GM12878 (cell line): ENCODE results near the gene ZNF775. TPM values are rescaled to one million over a fixed set of nuclear protein-coding genes. Genes with fewer than 3 reads are reported as not detected.

Experiments
- CHD1 ChIP-seq: IDR thresholded peaks from 2 replicates; pipeline ENCODE4 v1.6.1; 2012; ENCODE audit warnings: low read depth, low read length, improper control_type of control experiment
- CHD2 ChIP-seq: IDR thresholded peaks from 2 replicates; pipeline ENCODE4 v1.6.1; 2011; ENCODE audit warnings: low read depth, low read length, improper control_type of control experiment, borderline replicate concordance
- EGR1 ChIP-seq, 2 experiments: IDR thresholded peaks; 1 replicate in 1 of 2; 2 replicates in 1 of 2; pipeline ENCODE4 v1.6.1; 2011 to 2012; ENCODE audit warnings: low read depth in 2 of 2, low read length in 2 of 2, borderline replicate concordance in 1 of 2, mild to moderate bottlenecking in 1 of 2, moderate library complexity in 1 of 2
- EP300 ChIP-seq, 2 experiments: fragments of 150-350 bp in 1 of 2; IDR thresholded peaks; 2 replicates each; pipeline ENCODE4 v1.6.1; 2011 to 2012; ENCODE audit warnings: low read depth in 2 of 2, low read length in 2 of 2, borderline replicate concordance in 1 of 2, improper control_type of control experiment in 1 of 2, inconsistent platforms in 1 of 2; ENCODE audit not compliant: control insufficient read depth in 1 of 2
- GATAD2B ChIP-seq: fragments of 450-650 bp; conservative IDR thresholded peaks from 2 replicates; pipeline ENCODE4 v1.6.1; 2017; ENCODE audit warnings: low read depth, mild to moderate bottlenecking, moderate library complexity
- HCFC1 ChIP-seq: fragments of 150-350 bp; IDR thresholded peaks from 2 replicates; pipeline ENCODE4 v1.6.1; 2014; ENCODE audit warnings: low read length
- PML ChIP-seq: IDR thresholded peaks from 2 replicates; pipeline ENCODE4 v1.6.1; 2012; ENCODE audit warnings: low read length, inconsistent platforms
- POLR2A ChIP-seq: IDR thresholded peaks from 2 replicates; pipeline ENCODE4 v1.6.1; 2011; ENCODE audit warnings: low read depth, mild to moderate bottlenecking, low read length
- POLR2AphosphoS5 ChIP-seq: IDR thresholded peaks from 2 replicates; pipeline ENCODE4 v1.6.1; 2011; ENCODE audit warnings: mild to moderate bottlenecking, low read length, inconsistent platforms
- SPI1 ChIP-seq: IDR thresholded peaks from 2 replicates; pipeline ENCODE4 v1.6.1; 2011; ENCODE audit warnings: low read depth, mild to moderate bottlenecking, low read length, moderate library complexity, borderline replicate concordance; ENCODE audit not compliant: insufficient read depth
- ZBED1 ChIP-seq: IDR thresholded peaks from 2 replicates; pipeline ENCODE4 v1.6.1; 2016; ENCODE audit warnings: borderline replicate concordance
- ZNF207 ChIP-seq: fragments of 450-650 bp; IDR thresholded peaks from 2 replicates; pipeline ENCODE4 v1.6.1; 2014; ENCODE audit warnings: antibody characterized with exemption, mild to moderate bottlenecking, borderline replicate concordance
- polyA plus RNA-seq, 11 experiments: library from polyadenylated mRNA; depleted of rRNA in 4 of 11; unstranded in 6 of 11; stranded (reverse) in 5 of 11; fragments of >200 nt; fragmentation: Nextera tagmentation in 4 of 11; fragmentation: Illumina TruSeq in 1 of 11; extraction: Ambion mirVana in 4 of 11; extraction: Trizol in 1 of 11; gene quantifications; 1 replicate in 1 of 11; 2 replicates in 10 of 11; pipeline versions ENCODE4 v1.2.1 to v1.2.3, GENCODE V29; 2011 to 2016; ENCODE audit warnings: inconsistent platforms in 2 of 11, missing spikeins in 2 of 11, low read depth in 1 of 11
- total RNA-seq, 4 experiments: library from RNA; depleted of rRNA in 3 of 4; stranded (reverse); fragments of >200 nt in 3 of 4; fragmentation: Illumina TruSeq in 1 of 4; extraction: Trizol in 1 of 4; gene quantifications; 2 replicates each; pipeline versions ENCODE4 v1.2.1 to v1.2.3, GENCODE V29; 2013 to 2021
- TF ChIP-seq, protein P1 (sequence below): fragments of 450-650 bp; conservative IDR thresholded peaks from 2 replicates; pipeline ENCODE4 v1.6.1; 2017; ENCODE audit warnings: mild to moderate bottlenecking, moderate library complexity
- TF ChIP-seq, protein P2 (sequence below): fragments of 450-650 bp; IDR thresholded peaks from 2 replicates; pipeline ENCODE4 v1.6.1; 2017; ENCODE audit warnings: mild to moderate bottlenecking, moderate library complexity
- TF ChIP-seq, protein P3 (sequence below): fragments of 450-650 bp; IDR thresholded peaks from 2 replicates; pipeline ENCODE4 v1.6.1; 2017; ENCODE audit warnings: mild to moderate bottlenecking, low read depth, inconsistent platforms; ENCODE audit not compliant: poor library complexity, severe bottlenecking
- TF ChIP-seq, protein P4 (sequence below): fragments of 450-650 bp; IDR thresholded peaks from 2 replicates; pipeline ENCODE4 v1.6.1; 2017; ENCODE audit warnings: borderline replicate concordance

Gene ZNF775
- total and polyA plus RNA-seq, 10 of the 15 experiments (the other 5 are each of a cell fraction or from before 2014, with no cell fraction given), result 0.05 to 14.3 (median 2.1) TPM

DNA sequence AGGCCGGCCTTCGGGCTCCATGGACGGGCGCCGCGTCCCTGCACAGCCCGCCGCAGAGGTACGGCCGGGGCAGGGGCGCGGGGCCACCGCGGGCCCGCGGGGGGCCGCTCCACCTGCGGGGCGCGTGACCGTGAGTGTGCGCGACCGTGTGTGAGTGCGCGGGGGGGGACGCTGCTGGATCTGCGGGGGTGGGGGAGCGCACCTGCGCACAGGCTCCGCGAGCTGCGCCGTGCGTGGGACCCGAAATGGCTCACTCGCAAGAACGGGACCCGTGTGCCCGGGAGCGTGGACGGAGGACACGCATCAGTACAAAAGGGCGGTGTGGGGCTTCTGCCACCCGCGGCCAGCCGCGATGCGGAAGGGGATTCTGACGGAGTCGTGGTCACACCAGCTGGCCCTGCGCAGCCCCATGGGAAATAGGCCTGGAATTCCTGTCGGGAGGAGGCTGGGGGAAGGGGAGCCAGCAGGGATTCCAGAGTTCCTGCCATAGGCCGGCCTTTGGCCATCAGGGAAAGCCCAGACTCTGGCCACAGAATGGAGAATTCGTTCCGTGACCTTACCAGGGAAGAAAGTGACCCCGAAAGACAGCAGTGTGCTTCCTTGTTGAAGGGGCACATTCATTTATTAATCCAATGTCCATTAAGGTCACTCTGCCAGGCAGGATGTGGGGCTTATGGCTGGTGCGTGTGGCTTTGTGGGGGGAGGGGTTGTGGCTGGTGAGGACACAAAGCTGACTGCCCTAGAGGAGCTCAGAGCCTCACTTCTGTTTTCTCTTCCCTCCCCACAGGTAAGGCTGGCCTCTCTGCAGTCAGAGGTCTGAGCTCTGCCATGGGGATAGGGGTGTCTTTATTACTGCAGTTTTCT lies 10.0 kb upstream of the ZNF775 start (continued):
- TF ChIP-seq CHD2, result peak; percentile 84
- peak; percentile 73 for TF ChIP-seq POLR2A
- peak; percentile 83; the same call in 1 of the 2 replicates for TF ChIP-seq CHD1
- TF ChIP-seq, protein P1, sequence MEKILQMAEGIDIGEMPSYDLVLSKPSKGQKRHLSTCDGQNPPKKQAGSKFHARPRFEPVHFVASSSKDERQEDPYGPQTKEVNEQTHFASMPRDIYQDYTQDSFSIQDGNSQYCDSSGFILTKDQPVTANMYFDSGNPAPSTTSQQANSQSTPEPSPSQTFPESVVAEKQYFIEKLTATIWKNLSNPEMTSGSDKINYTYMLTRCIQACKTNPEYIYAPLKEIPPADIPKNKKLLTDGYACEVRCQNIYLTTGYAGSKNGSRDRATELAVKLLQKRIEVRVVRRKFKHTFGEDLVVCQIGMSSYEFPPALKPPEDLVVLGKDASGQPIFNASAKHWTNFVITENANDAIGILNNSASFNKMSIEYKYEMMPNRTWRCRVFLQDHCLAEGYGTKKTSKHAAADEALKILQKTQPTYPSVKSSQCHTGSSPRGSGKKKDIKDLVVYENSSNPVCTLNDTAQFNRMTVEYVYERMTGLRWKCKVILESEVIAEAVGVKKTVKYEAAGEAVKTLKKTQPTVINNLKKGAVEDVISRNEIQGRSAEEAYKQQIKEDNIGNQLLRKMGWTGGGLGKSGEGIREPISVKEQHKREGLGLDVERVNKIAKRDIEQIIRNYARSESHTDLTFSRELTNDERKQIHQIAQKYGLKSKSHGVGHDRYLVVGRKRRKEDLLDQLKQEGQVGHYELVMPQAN, result peak; percentile 27; the same call in 1 of the 2 replicates
- peak; percentile 65; the same call in 1 of the 2 replicates for TF ChIP-seq PML
- 0 out of 2 replicates have a peak, but pooled peaks have one; percentile 4 for TF ChIP-seq HCFC1
- peak; percentile 86 for TF ChIP-seq POLR2AphosphoS5
- TF ChIP-seq ZBED1, result no peak
- no peak for TF ChIP-seq GATAD2B
- TF ChIP-seq, protein P2, sequence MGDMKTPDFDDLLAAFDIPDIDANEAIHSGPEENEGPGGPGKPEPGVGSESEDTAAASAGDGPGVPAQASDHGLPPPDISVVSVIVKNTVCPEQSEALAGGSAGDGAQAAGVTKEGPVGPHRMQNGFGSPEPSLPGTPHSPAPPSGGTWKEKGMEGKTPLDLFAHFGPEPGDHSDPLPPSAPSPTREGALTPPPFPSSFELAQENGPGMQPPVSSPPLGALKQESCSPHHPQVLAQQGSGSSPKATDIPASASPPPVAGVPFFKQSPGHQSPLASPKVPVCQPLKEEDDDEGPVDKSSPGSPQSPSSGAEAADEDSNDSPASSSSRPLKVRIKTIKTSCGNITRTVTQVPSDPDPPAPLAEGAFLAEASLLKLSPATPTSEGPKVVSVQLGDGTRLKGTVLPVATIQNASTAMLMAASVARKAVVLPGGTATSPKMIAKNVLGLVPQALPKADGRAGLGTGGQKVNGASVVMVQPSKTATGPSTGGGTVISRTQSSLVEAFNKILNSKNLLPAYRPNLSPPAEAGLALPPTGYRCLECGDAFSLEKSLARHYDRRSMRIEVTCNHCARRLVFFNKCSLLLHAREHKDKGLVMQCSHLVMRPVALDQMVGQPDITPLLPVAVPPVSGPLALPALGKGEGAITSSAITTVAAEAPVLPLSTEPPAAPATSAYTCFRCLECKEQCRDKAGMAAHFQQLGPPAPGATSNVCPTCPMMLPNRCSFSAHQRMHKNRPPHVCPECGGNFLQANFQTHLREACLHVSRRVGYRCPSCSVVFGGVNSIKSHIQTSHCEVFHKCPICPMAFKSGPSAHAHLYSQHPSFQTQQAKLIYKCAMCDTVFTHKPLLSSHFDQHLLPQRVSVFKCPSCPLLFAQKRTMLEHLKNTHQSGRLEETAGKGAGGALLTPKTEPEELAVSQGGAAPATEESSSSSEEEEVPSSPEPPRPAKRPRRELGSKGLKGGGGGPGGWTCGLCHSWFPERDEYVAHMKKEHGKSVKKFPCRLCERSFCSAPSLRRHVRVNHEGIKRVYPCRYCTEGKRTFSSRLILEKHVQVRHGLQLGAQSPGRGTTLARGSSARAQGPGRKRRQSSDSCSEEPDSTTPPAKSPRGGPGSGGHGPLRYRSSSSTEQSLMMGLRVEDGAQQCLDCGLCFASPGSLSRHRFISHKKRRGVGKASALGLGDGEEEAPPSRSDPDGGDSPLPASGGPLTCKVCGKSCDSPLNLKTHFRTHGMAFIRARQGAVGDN, result peak; percentile 35; the same call in 1 of the 2 replicates
- TF ChIP-seq ZNF207, result peak; percentile 63
- TF ChIP-seq EP300 (IDR thresholded peaks at IDR 0.05; ENCODE audit: borderline replicate concordance in 1 of 2, control insufficient read depth in 1 of 2, low read depth in 2 of 2, low read length in 2 of 2), result 0 out of 4 replicates have a peak, but pooled peaks of 1 of the 2 experiments have one; percentile 39
- TF ChIP-seq SPI1, result peak; percentile 68; the same call in 1 of the 2 replicates
- TF ChIP-seq, protein P3, sequence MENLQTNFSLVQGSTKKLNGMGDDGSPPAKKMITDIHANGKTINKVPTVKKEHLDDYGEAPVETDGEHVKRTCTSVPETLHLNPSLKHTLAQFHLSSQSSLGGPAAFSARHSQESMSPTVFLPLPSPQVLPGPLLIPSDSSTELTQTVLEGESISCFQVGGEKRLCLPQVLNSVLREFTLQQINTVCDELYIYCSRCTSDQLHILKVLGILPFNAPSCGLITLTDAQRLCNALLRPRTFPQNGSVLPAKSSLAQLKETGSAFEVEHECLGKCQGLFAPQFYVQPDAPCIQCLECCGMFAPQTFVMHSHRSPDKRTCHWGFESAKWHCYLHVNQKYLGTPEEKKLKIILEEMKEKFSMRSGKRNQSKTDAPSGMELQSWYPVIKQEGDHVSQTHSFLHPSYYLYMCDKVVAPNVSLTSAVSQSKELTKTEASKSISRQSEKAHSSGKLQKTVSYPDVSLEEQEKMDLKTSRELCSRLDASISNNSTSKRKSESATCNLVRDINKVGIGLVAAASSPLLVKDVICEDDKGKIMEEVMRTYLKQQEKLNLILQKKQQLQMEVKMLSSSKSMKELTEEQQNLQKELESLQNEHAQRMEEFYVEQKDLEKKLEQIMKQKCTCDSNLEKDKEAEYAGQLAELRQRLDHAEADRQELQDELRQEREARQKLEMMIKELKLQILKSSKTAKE, result peak; percentile 60
- TF ChIP-seq, protein P4, sequence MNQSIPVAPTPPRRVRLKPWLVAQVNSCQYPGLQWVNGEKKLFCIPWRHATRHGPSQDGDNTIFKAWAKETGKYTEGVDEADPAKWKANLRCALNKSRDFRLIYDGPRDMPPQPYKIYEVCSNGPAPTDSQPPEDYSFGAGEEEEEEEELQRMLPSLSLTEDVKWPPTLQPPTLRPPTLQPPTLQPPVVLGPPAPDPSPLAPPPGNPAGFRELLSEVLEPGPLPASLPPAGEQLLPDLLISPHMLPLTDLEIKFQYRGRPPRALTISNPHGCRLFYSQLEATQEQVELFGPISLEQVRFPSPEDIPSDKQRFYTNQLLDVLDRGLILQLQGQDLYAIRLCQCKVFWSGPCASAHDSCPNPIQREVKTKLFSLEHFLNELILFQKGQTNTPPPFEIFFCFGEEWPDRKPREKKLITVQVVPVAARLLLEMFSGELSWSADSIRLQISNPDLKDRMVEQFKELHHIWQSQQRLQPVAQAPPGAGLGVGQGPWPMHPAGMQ, result no peak
- peak in 1 of 2 experiments; percentile 93; a peak in 2 of 3 replicates for TF ChIP-seq EGR1 (IDR thresholded peaks at IDR 0.05; ENCODE audit: borderline replicate concordance in 1 of 2, low read depth in 2 of 2, low read length in 2 of 2)
